GM21576 (cell line): Measurements from ENCODE around the gene GPR156.

ENCODE experiments used
- ATAC-seq: cut with Tn5 transposase; IDR thresholded peaks from one replicate; pipeline ENCODE4 v1.9.1; 2021; ENCODE audit warnings: mild to moderate bottlenecking, moderate library complexity; ENCODE audit not compliant: unreplicated experiment

Gene GPR156

DNA sequence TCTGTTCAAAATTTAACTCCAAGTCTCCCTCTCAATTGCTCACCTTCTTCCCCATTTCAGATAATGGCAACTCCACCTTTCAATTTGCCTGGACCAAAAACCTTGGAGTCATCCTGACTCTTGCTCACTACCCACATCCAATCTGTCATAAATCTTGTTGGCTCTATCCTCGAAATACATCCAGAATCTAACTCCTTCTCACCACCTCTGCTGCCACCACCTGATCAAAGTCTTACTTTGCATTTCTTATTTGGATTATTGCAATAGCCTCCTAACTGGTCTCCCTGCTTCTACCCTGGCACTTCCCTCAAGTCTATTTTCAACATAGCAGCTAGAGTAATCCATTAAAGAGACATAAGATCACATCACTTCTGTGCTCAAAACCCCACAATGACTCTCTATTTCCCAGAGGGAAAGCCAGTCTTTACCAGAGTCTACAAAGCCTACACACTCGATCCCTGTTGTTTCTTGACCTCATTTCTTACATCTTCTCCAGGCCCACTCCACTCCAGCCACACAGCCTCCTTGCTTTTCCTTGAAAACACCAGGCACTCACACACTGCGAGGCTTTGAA lies 86.6 kb downstream of the GPR156 start:
- no peak for ATAC-seq

DNA sequence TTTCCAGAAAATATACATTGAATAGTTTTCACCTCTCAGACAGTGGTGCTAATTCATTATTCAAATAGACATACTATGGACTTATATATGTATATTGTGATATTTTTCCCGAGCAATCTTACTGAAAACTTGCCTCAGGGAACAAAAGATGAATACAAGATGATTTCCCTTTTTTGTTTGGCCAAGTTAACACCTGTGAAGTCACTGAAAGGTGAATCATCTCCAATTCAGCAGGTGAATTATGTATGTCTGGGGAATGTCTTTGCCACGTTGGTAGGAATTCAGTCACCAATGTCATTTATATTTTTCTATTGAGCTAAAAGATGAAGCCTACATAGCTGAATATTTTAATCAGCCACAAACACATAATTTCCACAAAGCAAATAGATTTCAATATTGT lies 88.2 kb downstream of the GPR156 start:
- ATAC-seq, result no peak

DNA sequence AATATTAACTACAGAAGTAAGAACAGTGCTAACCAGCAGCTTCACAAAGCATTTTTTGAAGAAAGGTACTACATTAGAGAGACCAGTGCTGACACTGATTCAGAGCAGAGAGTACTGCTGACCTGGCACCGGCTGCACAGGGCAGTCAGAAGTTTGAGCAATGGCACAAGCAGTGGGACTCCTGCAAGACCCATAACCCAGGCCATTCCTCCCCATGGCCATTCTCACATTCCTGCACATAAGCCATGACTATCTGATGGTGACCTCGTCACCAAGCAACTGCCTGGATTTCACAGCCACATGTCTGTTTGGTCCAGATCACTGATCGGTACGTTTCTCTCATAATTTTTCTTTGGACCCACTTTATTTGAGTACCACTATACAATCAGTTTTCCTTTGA lies 88.7 kb downstream of the GPR156 start:
- ATAC-seq, result no peak

- ATAC-seq, result no peak
These were observed 91.5 kb downstream of the GPR156 start for GRCh38 chr3:120193554-120193953.

DNA sequence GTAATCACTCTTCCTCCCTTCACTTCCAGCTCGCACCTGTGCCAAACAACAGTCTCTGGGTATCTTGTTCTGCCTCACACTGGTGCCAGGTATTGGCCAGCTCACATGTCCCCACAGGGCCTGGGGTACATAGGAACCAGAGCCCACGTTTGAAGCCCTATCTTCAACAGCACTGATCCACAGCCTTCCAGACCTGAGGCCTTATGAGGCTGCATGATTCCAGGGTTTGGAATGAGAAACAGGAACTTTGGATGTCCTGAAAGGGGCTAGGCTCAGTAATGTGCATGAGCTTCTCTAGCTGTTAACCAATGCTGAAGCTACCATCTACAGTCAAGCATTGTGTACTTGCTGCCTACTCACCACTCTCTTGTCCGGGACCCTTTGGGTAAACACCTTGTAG lies 92.4 kb downstream of the GPR156 start:
- no peak for ATAC-seq

GRCh38 chr3:120192159-120192558 lies 92.9 kb downstream of the GPR156 start:
- no peak for ATAC-seq

- ATAC-seq, result no peak
These were observed 102.2 kb downstream of the GPR156 start for GRCh38 chr3:120182613-120183511.

- ATAC-seq, result no peak
These were observed 103.4 kb downstream of the GPR156 start for GRCh38 chr3:120181632-120182031.

DNA sequence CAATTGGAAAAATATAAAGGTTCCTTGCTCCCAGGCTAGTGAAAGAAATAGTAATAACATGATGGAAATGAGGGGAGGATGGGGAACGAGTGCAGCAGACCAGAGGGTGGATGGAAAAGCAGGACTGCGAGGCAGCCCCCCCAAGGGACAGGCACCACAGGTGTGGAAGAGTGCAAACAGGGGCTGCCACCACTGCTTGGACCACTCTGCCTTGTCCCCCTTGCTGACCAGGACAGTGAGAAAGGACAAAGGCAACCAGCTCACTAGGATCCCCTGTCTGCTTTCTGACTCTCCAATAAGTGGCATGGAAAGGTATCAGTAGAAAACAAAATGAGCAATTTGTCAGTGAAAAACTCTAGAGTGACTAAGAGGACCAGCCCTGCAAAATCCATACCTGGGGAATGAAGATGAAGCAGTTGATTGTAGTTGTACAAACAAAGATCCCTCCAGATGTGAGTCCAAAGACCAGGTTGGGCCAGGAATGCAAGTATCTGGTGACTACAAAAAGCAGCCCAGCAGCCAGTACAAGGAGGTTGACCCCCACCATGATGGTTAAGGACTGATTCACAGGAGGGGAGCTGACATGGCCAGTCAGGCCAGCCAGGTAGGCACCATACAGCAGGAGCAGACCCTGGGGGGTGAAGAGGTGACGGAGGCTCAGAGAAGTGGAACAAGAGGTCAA lies 104.2 kb downstream of the GPR156 start:
- ATAC-seq, result no peak

GRCh38 chr3:120177707-120178306 lies 107.2 kb downstream of the GPR156 start:
- ATAC-seq, result no peak

DNA sequence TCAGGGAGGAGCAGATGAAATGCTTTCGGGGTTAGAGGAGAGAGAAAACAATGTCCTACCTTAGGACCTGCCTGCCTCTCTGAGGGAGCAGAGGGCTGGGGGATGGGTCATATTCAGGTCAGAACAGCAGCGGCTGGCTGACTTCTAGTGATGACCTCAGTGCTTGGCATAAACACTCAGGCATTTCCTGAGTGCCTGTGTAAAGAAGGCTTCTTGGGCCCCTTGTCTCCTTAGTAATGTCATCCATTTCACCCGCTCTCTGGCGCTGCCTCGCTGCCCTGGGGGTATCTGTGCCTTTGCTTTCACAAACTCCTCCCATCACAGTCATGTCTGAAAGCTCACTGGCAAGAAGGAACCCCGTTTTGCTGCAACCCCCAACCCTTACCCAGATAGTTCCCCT lies 107.9 kb downstream of the GPR156 start:
- no peak for ATAC-seq

DNA sequence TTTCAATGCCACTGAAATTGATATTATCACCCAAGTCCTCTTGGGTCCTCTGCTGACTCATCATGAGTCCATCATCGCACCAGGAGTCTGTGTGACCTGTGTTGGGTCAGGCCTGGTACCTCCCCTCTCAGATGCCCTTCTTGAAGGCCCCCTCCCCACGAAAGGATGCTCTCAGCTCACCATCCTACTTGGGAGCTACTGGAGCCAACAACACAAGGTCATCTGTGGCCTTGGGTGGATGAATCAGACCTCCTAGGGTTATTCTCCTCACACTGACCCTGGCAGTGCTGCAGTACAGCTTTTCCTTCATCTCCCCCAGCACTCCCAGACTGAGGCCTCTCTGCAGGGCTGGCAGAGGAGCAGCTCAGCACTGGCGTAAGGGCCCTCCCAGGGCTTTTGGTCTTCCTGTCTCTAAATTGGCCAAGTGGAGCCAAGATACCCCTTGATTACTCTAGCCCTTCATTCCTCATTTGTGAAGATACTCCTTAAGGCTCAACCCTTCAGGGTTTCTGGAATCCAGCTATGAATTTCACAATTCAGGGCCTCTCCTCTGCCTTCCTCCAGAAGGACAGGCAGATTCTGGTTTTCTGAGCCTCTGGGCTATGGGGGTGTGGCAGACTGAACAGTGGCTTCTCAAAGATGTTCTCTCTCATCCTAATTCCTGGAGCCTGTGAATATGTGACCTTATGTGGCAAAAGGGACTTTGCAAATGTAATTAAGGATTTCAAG lies 110.0 kb downstream of the GPR156 start:
- ATAC-seq, result no peak

GRCh38 chr3:120173056-120173675 lies 111.9 kb downstream of the GPR156 start:
- ATAC-seq, result no peak

GRCh38 chr3:120172070-120172469 lies 113.0 kb downstream of the GPR156 start:
- no peak for ATAC-seq

DNA sequence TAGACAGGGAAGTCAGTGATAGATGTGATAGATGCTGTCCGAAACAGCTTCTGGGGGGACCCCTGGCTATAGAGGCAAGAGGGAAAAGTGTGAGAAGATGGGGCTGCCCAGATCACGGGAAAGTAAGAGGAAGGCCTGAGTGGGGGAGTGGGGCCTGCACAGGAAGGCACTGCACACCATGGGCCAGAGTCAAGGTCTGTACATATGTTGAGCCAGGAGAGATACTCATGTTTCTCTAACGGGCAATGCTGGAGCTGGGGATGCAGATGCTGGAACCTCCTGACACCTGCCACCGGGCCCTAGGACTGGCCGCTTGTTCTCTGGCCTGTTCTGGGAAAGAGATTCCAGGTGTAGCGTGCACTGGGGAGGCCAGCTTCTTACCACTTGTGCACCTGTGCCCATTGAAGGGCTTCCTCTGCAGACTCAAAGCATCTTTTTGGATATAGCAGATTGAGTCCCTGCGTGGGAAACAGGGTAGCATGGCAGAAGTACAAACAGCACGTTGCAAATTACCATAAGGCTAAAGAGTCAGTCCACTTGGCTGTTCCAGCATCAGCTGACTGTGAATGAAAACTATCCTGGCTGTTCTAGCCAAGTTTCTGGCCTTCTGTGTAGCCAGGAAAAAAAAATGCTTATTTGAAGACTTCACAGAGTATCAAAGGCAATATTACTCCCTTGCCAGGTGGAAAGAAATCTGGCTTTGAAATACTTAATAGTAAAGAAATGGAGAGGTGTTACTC lies 113.7 kb downstream of the GPR156 start:
- no peak for ATAC-seq

DNA sequence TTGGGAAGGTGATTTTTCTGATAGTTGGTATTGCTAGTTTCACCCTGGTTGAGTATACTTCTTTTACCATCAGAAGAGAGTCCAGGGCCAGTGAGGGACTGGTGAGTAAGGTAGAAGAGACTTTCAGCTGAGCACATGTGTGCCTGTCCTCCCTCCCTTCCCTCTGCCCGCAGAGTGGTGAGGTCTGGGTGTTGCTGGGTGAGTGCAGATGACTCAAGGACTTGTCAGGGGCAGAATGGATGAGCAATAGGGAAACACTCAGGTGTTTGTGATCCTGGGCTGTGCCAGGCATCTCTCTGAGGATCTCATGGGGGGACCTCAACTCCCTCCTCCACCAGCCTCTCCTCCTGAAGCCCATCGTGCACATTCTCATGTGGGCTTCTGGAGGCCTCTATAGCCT lies 114.8 kb downstream of the GPR156 start:
- ATAC-seq, result no peak

DNA sequence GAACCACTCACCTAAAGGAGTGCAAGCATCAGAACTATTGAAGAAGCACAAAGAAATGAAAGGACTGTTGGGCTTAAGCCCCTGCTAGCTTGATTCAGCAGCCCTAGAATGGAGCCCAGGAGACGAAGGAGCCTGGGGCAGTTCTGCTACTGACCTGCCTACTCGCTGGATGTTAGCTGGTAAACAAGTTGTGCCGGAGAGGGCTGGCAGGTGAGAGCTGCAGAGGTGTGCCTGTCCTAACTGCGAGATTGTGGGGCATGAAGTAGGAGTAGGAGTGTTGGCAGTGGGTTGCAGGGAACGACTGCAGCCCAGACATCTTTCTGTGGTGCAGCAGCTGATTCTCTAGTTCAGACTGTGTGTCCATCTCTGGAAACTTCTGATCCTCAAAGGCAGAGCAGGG lies 115.6 kb downstream of the GPR156 start:
- no peak for ATAC-seq

DNA sequence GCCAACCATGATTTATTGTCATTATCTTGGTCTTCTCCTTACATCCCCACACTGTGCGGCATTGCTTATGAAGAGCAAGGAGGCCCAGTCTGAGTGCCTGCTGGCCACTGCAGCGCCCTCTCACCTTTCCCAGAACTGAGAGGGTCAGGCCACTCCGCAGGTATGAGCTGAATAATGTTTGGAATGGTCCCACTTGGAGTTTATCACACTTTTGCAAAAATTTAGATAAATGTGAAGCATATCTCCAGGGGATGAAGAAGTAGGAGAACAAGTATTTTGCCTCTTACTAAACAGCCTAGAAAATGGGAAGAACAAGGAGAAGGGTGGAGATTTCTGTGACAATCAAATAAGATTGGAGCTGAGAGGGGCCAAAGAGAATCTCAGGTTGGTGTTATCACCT lies 116.4 kb downstream of the GPR156 start:
- no peak for ATAC-seq

GRCh38 chr3:120168038-120168437 lies 117.0 kb downstream of the GPR156 start:
- ATAC-seq, result no peak

- ATAC-seq, result no peak
These were observed 117.5 kb downstream of the GPR156 start for GRCh38 chr3:120167488-120167887.
